HG03439 (cell line): ENCODE data around the gene NECTIN4.
A peak's percentile ranks its signal among the peaks of the same experiment; 100 is the strongest.
"Not testable (repeated sequence)": the region's sequence is repeated elsewhere in the genome, so short reads cannot be mapped to it uniquely, and the experiment has no call there.

ENCODE experiments used
- ATAC-seq: cut with Tn5 transposase; IDR thresholded peaks from one replicate; pipeline ENCODE4 v1.9.1; 2021; ENCODE audit warnings: mild to moderate bottlenecking, moderate library complexity; ENCODE audit not compliant: unreplicated experiment

Gene NECTIN4

DNA sequence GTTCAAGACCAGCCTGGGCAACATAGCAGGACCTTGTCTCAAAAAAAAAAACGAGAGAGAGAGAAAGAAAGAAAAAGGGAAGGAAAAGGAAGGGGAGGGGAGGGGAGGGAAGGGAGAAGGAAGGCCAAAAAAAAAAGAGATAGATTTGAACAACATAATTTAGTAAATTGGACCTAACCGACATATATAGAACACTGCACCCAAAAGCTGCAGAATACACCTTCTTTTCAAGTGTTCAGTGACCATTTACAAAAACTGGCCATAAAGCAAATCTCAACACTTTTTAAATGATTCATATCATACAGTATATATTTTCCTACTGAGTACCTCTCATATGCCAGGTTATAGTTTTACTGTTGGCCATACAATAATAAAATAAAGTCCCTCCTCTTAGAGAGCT is 57.5 kb downstream of the NECTIN4 start:
- no peak for ATAC-seq

- not testable (repeated sequence) for ATAC-seq
These were observed 59.9 kb downstream of the NECTIN4 start for GRCh38 chr1:161029466-161029865.

GRCh38 chr1:161026954-161027353 is 62.4 kb downstream of the NECTIN4 start:
- not testable (repeated sequence) for ATAC-seq

DNA sequence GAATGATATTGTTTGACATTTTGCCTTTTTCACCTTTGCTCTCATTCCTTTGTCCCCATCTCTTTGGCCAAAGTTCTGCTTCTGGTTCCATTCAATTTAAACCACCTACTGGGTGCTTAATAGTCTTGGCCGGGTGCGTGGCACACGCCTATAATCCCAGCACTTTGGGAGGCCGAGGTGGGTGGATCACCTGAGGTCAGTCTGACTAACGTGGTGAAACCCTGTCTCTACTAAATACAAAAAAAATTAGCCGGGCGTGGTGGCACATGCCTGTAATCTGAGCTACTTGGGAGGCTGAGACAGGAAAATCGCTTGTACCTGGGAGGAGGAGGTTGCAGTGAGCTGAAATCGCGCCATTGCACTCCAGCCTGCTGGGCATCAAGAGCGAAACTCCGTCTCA is 66.9 kb downstream of the NECTIN4 start:
- not testable (repeated sequence) for ATAC-seq

GRCh38 chr1:161021970-161022353 is 67.4 kb downstream of the NECTIN4 start:
- ATAC-seq: no peak

DNA sequence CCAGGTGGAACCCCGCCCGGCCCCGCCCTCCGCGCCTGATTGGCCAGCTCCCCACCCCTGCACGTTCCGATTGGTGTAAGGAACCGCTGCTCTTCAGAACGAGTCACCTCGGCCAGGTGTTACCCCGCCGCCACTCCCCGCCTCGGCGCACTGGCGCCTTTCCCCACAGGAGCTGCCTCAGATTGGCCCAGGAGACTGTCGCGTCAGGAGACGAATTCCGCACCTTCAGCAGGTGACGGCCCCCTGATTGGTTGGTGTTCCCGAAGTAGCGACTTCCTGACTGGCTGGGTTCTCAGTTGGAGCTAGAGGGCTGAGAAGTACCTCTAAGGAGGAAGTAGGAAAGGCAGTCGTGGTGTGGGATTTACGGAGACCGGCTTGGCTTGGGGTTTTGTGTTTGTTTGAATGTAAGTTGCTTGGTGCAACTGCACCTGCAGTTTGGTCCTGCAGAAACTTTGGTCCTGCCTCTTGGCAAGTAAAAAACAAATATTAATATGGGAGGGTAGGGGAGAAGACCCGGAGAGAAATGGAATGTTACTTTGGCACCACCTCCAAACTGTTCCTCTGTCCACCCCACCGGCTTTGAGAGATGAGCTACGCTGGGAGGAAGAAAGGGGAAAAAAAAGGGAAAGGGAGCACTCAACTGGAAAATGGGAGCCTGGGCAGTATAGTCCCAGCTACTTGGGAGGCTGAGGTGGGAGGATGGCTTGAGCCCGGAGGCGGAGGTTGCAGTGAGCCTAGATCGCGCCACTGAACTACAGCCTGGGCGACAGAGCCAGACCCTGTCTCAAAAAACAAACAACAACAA is 68.0 kb downstream of the NECTIN4 start:
- peak; percentile 77 for ATAC-seq
